Upper lobe of left lung (tissue), 6 donors: Measurements from ENCODE around the gene TSPAN12. TPM values are rescaled to one million over a fixed set of nuclear protein-coding genes. Genes with fewer than 3 reads are reported as not detected.

Experiments
- ATAC-seq, 2 donors: fragments of 200-7000 bp; cut with Tn5 transposase; one replicate each; pipeline ENCODE4 v1.9.1; 2022; ENCODE audit warnings: mild to moderate bottlenecking in 2 of 2, moderate library complexity in 2 of 2; ENCODE audit not compliant: low FRiP score in 2 of 2
- DNase-seq, 2 donors: peaks; one replicate each; pipeline ENCODE4 v3.0.0-alpha.2; 2019 to 2020
- H3K27ac ChIP-seq, 4 donors: fragments of 200-600 bp; sonication (generic); one replicate each; pipeline ENCODE4 v1.5.1; 2016 to 2019
- H3K27me3 ChIP-seq, 4 donors: fragments of 200-600 bp; sonication (generic); one replicate each; pipeline ENCODE4 v1.5.1; 2017 to 2019
- H3K36me3 ChIP-seq, 4 donors: fragments of 200-600 bp; sonication (generic); one replicate each; pipeline ENCODE4 v1.5.1; 2016 to 2019
- H3K4me1 ChIP-seq, 4 donors: fragments of 200-600 bp; sonication (generic); one replicate each; pipeline ENCODE4 v1.5.1; 2018 to 2019
- H3K4me3 ChIP-seq, 4 donors: fragments of 200-600 bp; sonication (generic); one replicate each; pipeline ENCODE4 v1.5.1; 2017 to 2019; ENCODE audit warnings: mild to moderate bottlenecking in 2 of 4, moderate library complexity in 1 of 4
- H3K9me3 ChIP-seq, 4 donors: fragments of 200-600 bp; sonication (generic); one replicate each; pipeline ENCODE4 v1.5.1; 2018 to 2019
- CTCF ChIP-seq, 6 experiments: fragments of 450-650 bp in 4 of 6; fragments of 200-600 bp in 2 of 6; sonication (generic) in 2 of 6; IDR thresholded peaks; one replicate each; pipeline ENCODE4 v1.5.1; 2016 to 2019; ENCODE audit warnings: antibody characterized with exemption in 6 of 6
- EP300 ChIP-seq, 4 donors: sonication (generic); formaldehyde crosslinking; IDR thresholded peaks; one replicate each; pipeline ENCODE4 v1.5.1; 2017; ENCODE audit warnings: antibody characterized with exemption in 4 of 4, control low read depth in 2 of 4
- POLR2A ChIP-seq, 4 donors: fragments of 450-650 bp; IDR thresholded peaks; one replicate each; pipeline ENCODE4 v1.5.1; 2016 to 2017; ENCODE audit warnings: antibody characterized with exemption in 4 of 4, mild to moderate bottlenecking in 2 of 4
- POLR2AphosphoS5 ChIP-seq, 2 donors: sonication (generic); formaldehyde crosslinking; IDR thresholded peaks; one replicate each; pipeline ENCODE4 v1.5.1; 2017; ENCODE audit warnings: antibody characterized with exemption in 2 of 2
- WGBS, 2 donors: methylation state at CpG; one replicate each; pipeline ENCODE4 v1.1.5; 2017 to 2018; 5-methylcytosine and 5-hydroxymethylcytosine counted together
- total RNA-seq, 6 donors: library from RNA; depleted of rRNA in 4 of 6; stranded (reverse); fragments of >200 nt in 4 of 6; gene quantifications; one replicate each; pipeline versions ENCODE4 v1.1.0 to v1.2.1, GENCODE V29; 2016 to 2021
- donor health status: DM: no; HTN: no; CAD: no; lungs with moderate emphysema.
- donor health status: DM: no; HTN: yes; CAD: no; lungs with severe emphysema.

TSPAN12 gene
- total RNA-seq, 6 donors from 2014 or later, result 22.0 to 56.3 (median 40.0) TPM

GRCh38 chr7:120775755-120776154, 82.2 kb downstream of the TSPAN12 start:
- Histone ChIP-seq H3K4me3 (no peak overlapping the region), H3K27me3 (no peaks in the 10 kb centered on the region), H3K9me3 (no peaks in the 10 kb centered on the region), H3K36me3 (no peaks in the 10 kb centered on the region), H3K27ac (no peak overlapping the region), H3K4me1 (no peaks in the 10 kb centered on the region)
- TF ChIP-seq CTCF (IDR thresholded peaks at IDR 0.05), result no peak
- TF ChIP-seq EP300 (IDR thresholded peaks at IDR 0.05), result no peak
- TF ChIP-seq POLR2A (IDR thresholded peaks at IDR 0.05), result no peak
- TF ChIP-seq POLR2AphosphoS5 (IDR thresholded peaks at IDR 0.05), result no peak
- DNase-seq (no peak), ATAC-seq (no peak)

DNA sequence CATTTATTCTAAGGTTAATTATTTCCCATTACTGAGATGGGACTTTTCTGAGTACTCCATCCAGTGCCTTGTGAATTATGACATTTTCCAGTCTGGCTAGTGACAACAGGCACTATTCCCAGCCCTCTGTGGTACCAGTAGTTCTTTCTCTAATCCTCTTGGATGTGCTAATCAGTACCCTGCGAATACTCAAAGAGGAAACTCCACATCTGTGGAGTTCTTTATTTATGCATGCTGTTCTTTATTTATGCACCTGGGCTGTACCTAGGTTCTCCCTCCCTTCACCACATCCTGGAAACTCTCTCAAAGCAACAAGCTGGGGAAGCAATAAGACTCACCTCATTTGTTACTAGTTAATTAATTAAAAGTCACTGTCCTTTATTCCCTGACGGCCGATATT, 83.5 kb downstream of the TSPAN12 start:
- ATAC-seq, result no peak
- H3K27me3 ChIP-seq, result no peaks in the 10 kb centered on the region

DNA sequence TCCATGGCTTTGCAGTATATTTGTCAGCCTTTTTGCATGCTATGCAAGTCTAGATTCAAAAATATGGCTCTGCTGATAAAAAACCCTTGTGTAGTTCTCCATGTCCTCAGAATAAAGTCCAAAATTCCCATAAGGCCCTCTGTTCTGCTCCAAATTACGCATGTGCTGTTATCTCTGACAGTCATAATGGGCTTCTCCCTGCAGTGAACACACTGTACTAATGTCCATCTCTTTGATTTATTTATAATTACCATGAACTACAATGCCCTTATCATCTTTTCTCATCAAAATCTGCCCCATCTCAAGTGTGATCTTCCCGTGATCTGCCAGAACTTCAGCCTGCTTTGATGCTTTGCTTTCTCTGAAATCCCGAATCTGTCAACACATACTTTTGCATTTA, 87.7 kb downstream of the TSPAN12 start:
- H3K36me3 ChIP-seq, result no peaks in the 10 kb centered on the region
- no peaks in the 10 kb centered on the region for H3K4me1 ChIP-seq
- H3K4me3 ChIP-seq, result no peak overlapping the region
- ATAC-seq (no peak), DNase-seq (no peak)
- no peaks in the 10 kb centered on the region for H3K27me3 ChIP-seq
- WGBS, 2 donors, result 63 to 64% methylated on average over 3 of the region's 3 CpGs
- no peak overlapping the region for H3K27ac ChIP-seq
- TF ChIP-seq CTCF (IDR thresholded peaks at IDR 0.05) (no peak), POLR2A (IDR thresholded peaks at IDR 0.05) (no peak), EP300 (IDR thresholded peaks at IDR 0.05) (peak in 2 of 4 donors; percentile 65 to 88), POLR2AphosphoS5 (IDR thresholded peaks at IDR 0.05) (peak in 1 of 2 donors; percentile 10)
- no peaks in the 10 kb centered on the region for H3K9me3 ChIP-seq

More for the DNA sequence above, 83.5 kb downstream of the TSPAN12 start:
- no peak for TF ChIP-seq EP300 (IDR thresholded peaks at IDR 0.05)
- no peak for TF ChIP-seq POLR2A (IDR thresholded peaks at IDR 0.05)
- no peak for TF ChIP-seq CTCF (IDR thresholded peaks at IDR 0.05)
- no peak for TF ChIP-seq POLR2AphosphoS5 (IDR thresholded peaks at IDR 0.05)
- Histone ChIP-seq H3K4me1 (no peaks in the 10 kb centered on the region), H3K4me3 (no peak overlapping the region), H3K9me3 (no peaks in the 10 kb centered on the region), H3K27ac (no peak overlapping the region), H3K36me3 (no peaks in the 10 kb centered on the region)
- WGBS, 2 donors, result 71 to 78% methylated on average over 3 of the region's 3 CpGs
- no peak for DNase-seq

DNA sequence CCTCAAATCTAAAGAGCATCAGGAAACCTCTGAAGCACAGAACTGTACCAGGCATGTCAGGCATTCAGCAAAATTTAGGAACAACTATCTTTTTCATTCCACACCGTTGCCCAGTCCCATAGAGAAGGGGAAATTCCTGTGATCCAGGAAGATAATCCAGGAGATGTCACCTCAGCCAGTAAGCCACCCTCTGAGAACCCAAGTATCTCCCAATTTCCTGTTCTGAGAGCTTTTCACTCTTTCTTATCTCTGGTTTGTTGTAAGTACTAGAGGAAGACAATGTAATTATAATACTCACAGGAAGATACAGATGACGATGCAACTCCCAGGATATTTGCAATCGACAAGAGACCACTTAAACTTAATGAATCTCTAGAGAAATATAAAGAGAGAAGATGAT, 97.1 kb downstream of the TSPAN12 start:
- Histone ChIP-seq H3K9me3 (no peaks in the 10 kb centered on the region), H3K4me3 (no peak overlapping the region), H3K27me3 (no peaks in the 10 kb centered on the region), H3K36me3 (no peaks in the 10 kb centered on the region), H3K4me1 (no peaks in the 10 kb centered on the region), H3K27ac (no peak overlapping the region)
- TF ChIP-seq CTCF (IDR thresholded peaks at IDR 0.05) (no peak), POLR2AphosphoS5 (IDR thresholded peaks at IDR 0.05) (no peak), POLR2A (IDR thresholded peaks at IDR 0.05) (no peak), EP300 (IDR thresholded peaks at IDR 0.05) (no peak)
- no peak for ATAC-seq
- WGBS, 2 donors, result 50 to 56% methylated on average over 3 of the region's 3 CpGs
- DNase-seq, result no peak

GRCh38 chr7:120760050-120760449, 97.9 kb downstream of the TSPAN12 start:
- Histone ChIP-seq H3K27ac (no peak overlapping the region), H3K4me3 (no peak overlapping the region), H3K4me1 (no peaks in the 10 kb centered on the region), H3K36me3 (no peaks in the 10 kb centered on the region), H3K27me3 (no peaks in the 10 kb centered on the region), H3K9me3 (no peaks in the 10 kb centered on the region)
- WGBS, 2 donors, result 69 to 78% methylated on average over 2 of the region's 2 CpGs
- DNase-seq, result no peak
- TF ChIP-seq POLR2AphosphoS5 (IDR thresholded peaks at IDR 0.05), result no peak
- TF ChIP-seq CTCF (IDR thresholded peaks at IDR 0.05), result no peak
- no peak for TF ChIP-seq POLR2A (IDR thresholded peaks at IDR 0.05)
- no peak for TF ChIP-seq EP300 (IDR thresholded peaks at IDR 0.05)
- ATAC-seq, result no peak
